Astrocyte (in vitro differentiated cells and primary cell): ENCODE measurements around the gene ADIPOR2.
"Not testable (repeated sequence)": the region's sequence is repeated elsewhere in the genome, so short reads cannot be mapped to it uniquely, and the experiment has no call there.

Experiments
- CTCF ChIP-seq: IDR thresholded peaks from 2 replicates; pipeline ENCODE4 v1.5.1; 2011; ENCODE audit warnings: low read depth, mild to moderate bottlenecking, inconsistent platforms, low read length, moderate library complexity; ENCODE audit not compliant: insufficient read depth
- EZH2 ChIP-seq: IDR thresholded peaks from 2 replicates; pipeline ENCODE4 v1.6.1; 2012; ENCODE audit warnings: mild to moderate bottlenecking, low read length, inconsistent platforms; ENCODE audit not compliant: insufficient read depth

GRCh38 chr12:1695097-1695496, 4.2 kb downstream of the ADIPOR2 start:
- not testable (repeated sequence) for TF ChIP-seq CTCF, EZH2
